HG03469 (cell line): ENCODE results near the gene NDUFB7.
A peak's percentile ranks its signal among the peaks of the same experiment; 100 is the strongest.
"Not testable (repeated sequence)": the region's sequence is repeated elsewhere in the genome, so short reads cannot be mapped to it uniquely, and the experiment has no call there.

Source experiments
- ATAC-seq: cut with Tn5 transposase; IDR thresholded peaks from one replicate; pipeline ENCODE4 v1.9.1; 2021; ENCODE audit warnings: mild to moderate bottlenecking, moderate library complexity, moderate number of reproducible peaks; ENCODE audit not compliant: unreplicated experiment

The NDUFB7 gene

GRCh38 chr19:14571695-14572490 is at the start of gene NDUFB7:
TSS of gene NDUFB7 (minus strand) at chr19:14572066. CDS start at chr19:14572000, 66 bp downstream.
- peak; percentile 49 for ATAC-seq

DNA sequence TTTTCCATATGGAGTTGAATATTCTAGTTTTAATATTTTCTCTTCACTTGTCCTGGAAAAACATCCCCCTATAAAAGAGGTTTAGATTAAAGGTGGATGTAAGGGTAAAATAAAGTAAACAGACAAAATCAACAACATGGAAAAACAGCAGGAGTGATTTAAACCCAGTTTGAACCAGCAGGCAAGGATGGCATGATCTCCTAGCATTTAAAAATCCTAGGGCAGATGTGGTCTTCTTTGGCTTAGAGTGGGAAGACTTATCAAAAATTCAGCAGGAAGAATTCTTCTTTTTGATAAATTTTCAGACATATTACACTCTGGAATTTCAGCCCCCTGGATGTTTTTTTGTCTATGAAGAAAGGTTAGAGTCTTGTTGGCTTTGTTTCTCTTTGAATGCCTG is 47.5 kb upstream of the NDUFB7 start:
- ATAC-seq: no peak

- ATAC-seq: no peak
These were observed 44.5 kb upstream of the NDUFB7 start for GRCh38 chr19:14616407-14616806.

GRCh38 chr19:14615623-14616022 is 43.8 kb upstream of the NDUFB7 start:
- ATAC-seq: no peak

- ATAC-seq: no peak
These were observed 42.2 kb upstream of the NDUFB7 start for GRCh38 chr19:14614099-14614412.

DNA sequence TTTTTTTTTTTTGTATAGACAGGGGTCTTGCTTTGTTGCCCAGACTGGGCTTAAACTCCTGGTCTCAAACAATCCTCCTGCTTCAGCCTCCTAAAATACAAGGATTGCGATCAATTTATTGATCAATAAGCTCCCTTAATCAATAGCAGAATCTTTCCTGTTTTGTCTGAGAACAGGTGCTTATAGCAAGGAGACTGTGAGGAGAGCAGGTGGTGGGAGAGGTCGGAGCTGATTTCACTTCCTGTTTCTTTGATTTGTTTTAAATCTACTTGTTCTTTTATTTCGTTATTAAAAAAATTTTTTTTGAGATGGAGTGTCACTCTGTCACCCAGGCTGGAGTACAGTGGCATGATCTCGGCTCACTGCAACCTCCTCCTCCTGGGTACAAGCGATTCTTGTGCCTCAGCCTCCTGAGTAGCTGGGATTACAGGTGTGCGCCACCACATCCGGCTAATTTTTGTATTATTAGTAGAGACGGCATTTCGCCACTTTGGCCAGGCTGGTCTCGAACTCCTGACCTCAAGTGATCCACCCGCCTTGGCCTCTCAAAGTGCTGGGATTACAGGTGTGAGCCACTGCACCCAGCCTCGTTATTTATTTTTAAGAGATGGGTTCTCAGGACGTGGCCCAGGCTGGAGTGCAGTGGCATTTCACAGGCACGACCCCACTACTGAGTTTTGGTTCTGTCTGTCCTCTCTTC is 41.7 kb upstream of the NDUFB7 start:
- ATAC-seq: not testable (repeated sequence)

GRCh38 chr19:14612657-14613056 is 40.8 kb upstream of the NDUFB7 start:
- ATAC-seq: no peak

- not testable (repeated sequence) for ATAC-seq
These were observed 40.4 kb upstream of the NDUFB7 start for GRCh38 chr19:14612242-14612641.

- no peak for ATAC-seq
These were observed 39.2 kb upstream of the NDUFB7 start for GRCh38 chr19:14611051-14611450.

DNA sequence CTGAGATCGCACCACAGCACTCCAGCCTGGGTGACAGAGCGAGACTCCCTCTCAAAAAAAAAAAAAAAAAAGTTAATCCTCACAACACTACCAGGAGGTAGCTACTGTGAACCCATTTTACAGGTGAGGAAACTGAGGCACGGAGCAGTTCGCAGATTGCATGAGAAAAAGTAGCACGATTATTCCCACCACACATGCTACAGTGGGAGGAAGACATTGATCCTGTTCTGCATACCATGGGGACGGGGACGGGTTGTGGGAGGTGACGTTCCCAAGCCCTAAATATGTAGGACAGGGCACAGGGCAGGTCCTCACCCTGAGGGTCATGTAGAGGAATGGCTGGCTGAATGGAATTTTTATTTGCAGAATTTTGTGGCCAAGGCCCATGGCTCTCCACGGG is 34.8 kb upstream of the NDUFB7 start:
- ATAC-seq: no peak

GRCh38 chr19:14603990-14604387 is 32.1 kb upstream of the NDUFB7 start:
- peak; percentile 61 for ATAC-seq

- ATAC-seq: no peak
These were observed 27.8 kb upstream of the NDUFB7 start for GRCh38 chr19:14599548-14600147.

DNA sequence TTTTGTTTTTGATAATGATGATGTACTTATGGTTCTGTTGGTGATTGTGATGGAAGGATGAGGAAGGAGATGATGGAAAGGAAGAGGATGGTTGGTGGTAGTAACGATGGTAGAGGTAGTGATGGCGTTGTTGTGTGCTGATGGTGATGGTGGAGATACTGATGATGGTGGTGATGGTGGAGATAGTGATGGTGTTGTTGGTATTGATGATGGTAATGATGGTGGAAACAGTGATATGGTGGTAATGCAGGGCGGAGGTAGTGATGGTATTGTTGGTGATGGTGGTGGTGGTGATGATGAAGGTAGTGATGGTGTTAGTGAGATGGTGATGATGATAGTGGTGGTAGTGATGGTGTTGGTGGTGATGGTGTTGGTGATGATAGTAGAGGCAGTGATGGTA is 23.7 kb upstream of the NDUFB7 start:
- no peak for ATAC-seq

DNA sequence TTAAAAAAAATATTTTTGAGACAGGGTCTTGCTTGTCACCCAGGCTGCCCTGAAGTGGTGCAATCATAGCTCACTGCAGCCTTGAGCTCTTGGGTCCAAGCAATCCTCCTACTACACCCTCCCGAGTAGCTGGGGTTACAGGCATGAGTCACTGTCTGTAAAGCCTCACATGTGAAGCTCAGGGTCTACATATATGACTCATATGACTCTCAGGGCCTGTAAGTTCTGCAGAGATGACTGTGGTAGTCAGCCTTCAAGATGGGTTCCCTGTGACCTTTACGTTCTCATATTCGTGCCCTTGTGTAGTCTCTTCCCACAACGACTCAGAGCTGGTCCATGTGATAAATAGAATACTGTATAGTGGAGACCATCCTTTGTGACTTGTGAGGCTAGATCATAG is 17.6 kb upstream of the NDUFB7 start:
- not testable (repeated sequence) for ATAC-seq

- peak; percentile 43 for ATAC-seq
These were observed 13.3 kb upstream of the NDUFB7 start for GRCh38 chr19:14585187-14585586.

DNA sequence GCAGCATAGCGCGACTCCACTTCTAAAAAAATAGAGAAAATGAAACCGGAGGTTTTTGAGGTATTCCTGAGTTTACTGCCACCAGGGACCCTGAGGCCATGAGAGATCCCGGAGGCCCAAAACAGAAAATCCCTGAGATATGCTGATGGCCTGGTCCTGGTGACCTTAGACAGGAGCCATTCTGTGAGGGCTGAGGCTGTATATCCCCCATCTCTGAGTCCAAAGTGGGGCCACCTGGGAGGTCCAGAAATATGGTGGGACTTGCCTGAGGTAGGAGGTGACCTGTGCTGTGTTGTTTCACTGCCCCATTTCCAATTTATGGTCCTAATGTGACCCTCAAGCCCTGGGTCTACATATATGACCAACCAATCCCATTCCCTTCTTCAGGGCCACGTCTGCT is 12.5 kb upstream of the NDUFB7 start:
- ATAC-seq: not testable (repeated sequence)

DNA sequence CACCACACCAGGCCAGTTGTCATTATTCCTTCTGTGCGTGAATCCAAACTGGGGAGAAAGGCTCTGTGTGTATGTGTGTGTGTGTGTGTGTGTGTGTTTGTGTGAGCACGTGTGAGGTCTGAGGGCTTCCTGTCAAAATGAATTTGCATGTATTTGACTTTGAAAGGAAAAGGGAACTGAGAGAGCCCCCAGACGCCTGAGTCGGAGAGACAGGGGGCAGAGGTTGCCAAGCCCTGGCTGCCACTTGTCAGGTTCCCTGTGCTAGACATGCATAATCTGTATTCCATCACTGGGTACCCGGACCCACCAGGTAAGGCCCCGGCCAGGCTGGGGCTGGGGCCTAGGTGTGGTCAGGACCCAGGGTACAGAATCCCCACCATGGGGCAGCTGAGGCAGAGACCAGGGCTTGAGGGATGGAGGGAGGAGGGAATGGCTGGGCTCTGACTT is 11.1 kb upstream of the NDUFB7 start, which contains the start of gene CLEC17A:
TSS of gene CLEC17A (plus strand) at position 191 of the 447 bp plus-strand sequence. CDS start at position 268, 77 bp downstream.
- no peak for ATAC-seq

GRCh38 chr19:14580623-14581237 is 8.9 kb upstream of the NDUFB7 start:
- no peak for ATAC-seq

- no peak for ATAC-seq
These were observed 6.1 kb upstream of the NDUFB7 start for GRCh38 chr19:14577885-14578427.

GRCh38 chr19:14577264-14577663 is 5.4 kb upstream of the NDUFB7 start:
- no peak for ATAC-seq

DNA sequence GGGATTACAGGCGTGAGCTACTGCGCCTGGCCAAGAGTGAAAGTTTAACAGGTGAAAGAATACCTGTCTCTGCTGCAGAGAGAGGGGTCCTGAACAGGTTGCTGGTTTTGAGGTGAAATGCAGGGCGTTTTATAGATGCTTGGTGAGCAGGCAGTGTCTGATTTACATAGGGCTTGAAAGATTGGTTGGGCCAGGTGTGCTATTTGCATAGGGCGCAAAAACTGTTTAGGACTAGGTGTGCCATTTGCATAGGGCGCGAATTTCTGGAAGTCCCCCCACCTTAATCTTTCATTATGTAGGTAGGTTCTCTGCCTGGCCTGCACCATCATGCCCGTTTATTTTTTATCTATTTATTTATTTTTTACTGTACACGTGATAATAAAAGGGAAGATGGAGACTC is 4.5 kb upstream of the NDUFB7 start:
- ATAC-seq: no peak
